ENCODE results near the gene LMOD3. TPM values are rescaled to one million over a fixed set of nuclear protein-coding genes. Genes with fewer than 3 reads are reported as not detected.

Gene LMOD3
- total and polyA plus RNA-seq, 2 of the 8 experiments (the other 6 are each of a cell fraction or from before 2014, with no cell fraction given): not detected

DNA sequence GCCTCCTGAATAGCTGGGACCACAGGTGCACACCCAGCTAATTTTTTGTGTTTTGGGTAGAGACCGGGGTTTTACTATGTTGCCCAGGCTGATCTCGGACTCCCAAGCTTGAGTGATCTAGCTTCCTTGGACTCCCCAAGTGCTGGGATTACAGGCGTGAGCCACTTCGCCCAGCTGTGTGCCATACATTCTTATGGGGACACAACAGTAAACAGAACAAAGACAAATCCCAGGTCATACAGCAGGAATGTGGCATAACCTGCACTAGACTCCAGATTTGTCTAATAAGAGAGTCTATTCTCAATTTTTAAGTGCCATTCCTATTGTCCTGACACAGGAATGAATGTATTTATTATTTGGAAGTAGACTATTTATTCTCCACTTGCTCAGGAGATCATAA lies 20.0 kb downstream of the LMOD3 start:
- Histone ChIP-seq H3K9me3 (ENCODE audit: insufficient read depth in 2 of 2, low read depth in 1 of 2, low read length in 1 of 2) (no peaks in the 10 kb centered on the region), H3K23me2 (ENCODE audit: low read depth, low read length) (no peaks in the 10 kb centered on the region), H2BK20ac (ENCODE audit: low read length) (no peak overlapping the region), H3K56ac (replicated peaks; ENCODE audit: insufficient read length, low read depth, low read length) (no peak overlapping the region), H2AK5ac (ENCODE audit: low read depth, low read length) (no peak overlapping the region), H3K36me3 (ENCODE audit: control insufficient read depth in 2 of 4, insufficient read depth in 4 of 4, low read length in 3 of 4) (peaks cover 0 to 16% (median 2%) of the 10 kb centered on the region in 4 experiments; a peak in 2 of 8 replicates), H4K8ac (ENCODE audit: extremely low read depth, insufficient read depth, low read length) (no peak overlapping the region), H3K27me3 (replicated peaks in 1 of 4; ENCODE audit: control insufficient read depth in 3 of 4, extremely low read depth in 1 of 4, insufficient read depth in 3 of 4, low read length in 3 of 4) (no peaks in the 10 kb centered on the region), H3K27ac (ENCODE audit: low read depth, low read length) (no peak overlapping the region), H2BK5ac (ENCODE audit: low read depth, low read length) (no peak overlapping the region), H3K23ac (ENCODE audit: insufficient read length) (no peak overlapping the region), H2BK15ac (ENCODE audit: low read length) (no peak overlapping the region), H3K4me2 (ENCODE audit: insufficient read depth in 1 of 2, low read depth in 2 of 2, low read length in 2 of 2) (no peak overlapping the region), H4K20me1 (replicated peaks in 1 of 2; ENCODE audit: control insufficient read depth in 1 of 2, insufficient read depth in 2 of 2, low read length in 2 of 2) (no peaks in the 10 kb centered on the region), H2BK12ac (ENCODE audit: low read depth, low read length) (no peak overlapping the region), H2BK120ac (replicated peaks; ENCODE audit: low read depth, low read length) (no peak overlapping the region), H4K91ac (replicated peaks; ENCODE audit: insufficient read length, low read length) (no peak overlapping the region), H3K4me1 (replicated peaks in 1 of 4; ENCODE audit: control insufficient read depth in 3 of 4, insufficient read depth in 4 of 4, low read length in 3 of 4) (no peaks in the 10 kb centered on the region), H3K18ac (ENCODE audit: extremely low read depth, low read length) (no peak overlapping the region), H3K4me3 (ENCODE audit: extremely low read depth in 1 of 4, insufficient read depth in 2 of 4, low read depth in 3 of 4, low read length in 4 of 4) (no peak overlapping the region), H3K79me1 (ENCODE audit: low read depth, low read length) (no peaks in the 10 kb centered on the region), H3K4ac (replicated peaks; ENCODE audit: insufficient read length, low read depth, low read length) (no peak overlapping the region), H3K14ac (ENCODE audit: insufficient read length) (no peak overlapping the region), H3K9ac (replicated peaks in 1 of 4; ENCODE audit: extremely low read depth in 1 of 4, low read depth in 3 of 4, low read length in 3 of 4) (no peak overlapping the region), H4K5ac (ENCODE audit: insufficient read length, low read depth, low read length) (no peak overlapping the region), H3K79me2 (ENCODE audit: control insufficient read depth in 1 of 2, insufficient read depth in 2 of 2, low read length in 2 of 2) (no peaks in the 10 kb centered on the region), H2AFZ (ENCODE audit: low read length) (no peak overlapping the region)
- DNase-seq (ENCODE audit: low read depth in 1 of 2, low spot score in 2 of 2): no peak
- TF ChIP-seq, protein P1, sequence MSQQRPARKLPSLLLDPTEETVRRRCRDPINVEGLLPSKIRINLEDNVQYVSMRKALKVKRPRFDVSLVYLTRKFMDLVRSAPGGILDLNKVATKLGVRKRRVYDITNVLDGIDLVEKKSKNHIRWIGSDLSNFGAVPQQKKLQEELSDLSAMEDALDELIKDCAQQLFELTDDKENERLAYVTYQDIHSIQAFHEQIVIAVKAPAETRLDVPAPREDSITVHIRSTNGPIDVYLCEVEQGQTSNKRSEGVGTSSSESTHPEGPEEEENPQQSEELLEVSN (IDR thresholded peaks at IDR 0.05): no peak
- TF ChIP-seq POU5F1 (IDR thresholded peaks at IDR 0.05; ENCODE audit: low read depth, low read length): no peak
- TF ChIP-seq BRCA1 (IDR thresholded peaks at IDR 0.05; ENCODE audit: low read depth, low read length): no peak
- TF ChIP-seq, protein P2, sequence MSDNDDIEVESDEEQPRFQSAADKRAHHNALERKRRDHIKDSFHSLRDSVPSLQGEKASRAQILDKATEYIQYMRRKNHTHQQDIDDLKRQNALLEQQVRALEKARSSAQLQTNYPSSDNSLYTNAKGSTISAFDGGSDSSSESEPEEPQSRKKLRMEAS (IDR thresholded peaks at IDR 0.05): no peak
- ChIA-PET POLR2A (ENCODE audit: partially characterized antibody) (no interaction called here), CTCF (ENCODE audit: partially characterized antibody) (interaction anchor here (1.1 to 1.6 kb wide), 2 partner anchors 12 to 19 kb away, joined by 3 to 5 read pairs; no protein-coding TSS in a partner anchor)
- 87% methylated on average over 4 of the region's 4 CpGs; no CpG with 5 or more reads in 1 of the 2 experiments for WGBS, 2 experiments (ENCODE audit: extremely low coverage in 1 of 2, insufficient coverage in 1 of 2, insufficient read length in 1 of 2, insufficient replicate concordance in 2 of 2, low coverage in 1 of 2, low lambda C conversion rate in 2 of 2, missing lambda C conversion rate in 1 of 2)
- FAIRE-seq: no peak

Measured in H1 (cell line).